NCI-H510A treated with DMSO at 0.1 percent for 48 hours (cell line): ENCODE measurements around the gene SGMS2.
"Not testable (repeated sequence)": the region's sequence is repeated elsewhere in the genome, so short reads cannot be mapped to it uniquely, and the experiment has no call there.

Experiments used
- DNase-seq: peaks from one replicate; lab custom pipeline; 2025; lab: John Stamatoyannopoulos, UW

The SGMS2 gene

DNA sequence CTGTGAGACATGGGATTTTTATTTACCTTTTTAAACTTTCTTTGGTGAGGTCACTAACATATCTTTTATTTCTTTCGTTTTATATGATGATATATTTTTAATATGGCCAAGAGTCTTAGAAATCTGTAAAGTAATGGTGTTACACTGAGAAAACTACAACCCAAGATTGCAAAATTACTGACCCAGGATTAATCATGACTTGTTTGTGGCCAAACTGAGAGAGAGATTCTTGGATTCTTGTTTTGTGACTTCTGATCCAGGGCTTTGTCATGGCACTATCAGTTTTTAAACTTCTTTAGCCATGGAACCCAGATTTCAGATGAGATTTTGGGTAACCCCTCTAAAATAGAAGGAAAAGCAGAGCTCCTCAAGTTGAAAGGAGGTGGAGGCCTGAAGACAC, 42.0 kb downstream of the SGMS2 start:
- DNase-seq: no peak

DNA sequence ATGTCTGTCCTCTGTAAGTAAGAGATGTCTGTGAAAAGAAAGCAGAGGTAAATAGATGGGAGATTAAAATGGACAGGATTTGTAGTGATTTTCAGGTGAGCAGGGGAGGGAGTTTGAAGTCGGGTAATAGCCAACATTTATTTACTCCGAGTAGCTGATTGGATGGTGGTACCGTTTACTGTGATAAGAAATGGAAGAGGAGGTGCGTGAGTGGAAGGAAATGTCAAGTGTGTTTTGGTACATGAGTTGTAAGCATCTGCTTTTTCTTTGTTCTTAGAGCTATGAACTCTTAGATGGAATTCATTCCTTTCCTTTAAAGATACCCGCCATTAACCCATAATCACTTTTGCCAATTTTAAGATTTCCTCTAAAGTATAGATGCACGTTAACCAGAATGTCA, 45.5 kb downstream of the SGMS2 start:
- DNase-seq: no peak

DNA sequence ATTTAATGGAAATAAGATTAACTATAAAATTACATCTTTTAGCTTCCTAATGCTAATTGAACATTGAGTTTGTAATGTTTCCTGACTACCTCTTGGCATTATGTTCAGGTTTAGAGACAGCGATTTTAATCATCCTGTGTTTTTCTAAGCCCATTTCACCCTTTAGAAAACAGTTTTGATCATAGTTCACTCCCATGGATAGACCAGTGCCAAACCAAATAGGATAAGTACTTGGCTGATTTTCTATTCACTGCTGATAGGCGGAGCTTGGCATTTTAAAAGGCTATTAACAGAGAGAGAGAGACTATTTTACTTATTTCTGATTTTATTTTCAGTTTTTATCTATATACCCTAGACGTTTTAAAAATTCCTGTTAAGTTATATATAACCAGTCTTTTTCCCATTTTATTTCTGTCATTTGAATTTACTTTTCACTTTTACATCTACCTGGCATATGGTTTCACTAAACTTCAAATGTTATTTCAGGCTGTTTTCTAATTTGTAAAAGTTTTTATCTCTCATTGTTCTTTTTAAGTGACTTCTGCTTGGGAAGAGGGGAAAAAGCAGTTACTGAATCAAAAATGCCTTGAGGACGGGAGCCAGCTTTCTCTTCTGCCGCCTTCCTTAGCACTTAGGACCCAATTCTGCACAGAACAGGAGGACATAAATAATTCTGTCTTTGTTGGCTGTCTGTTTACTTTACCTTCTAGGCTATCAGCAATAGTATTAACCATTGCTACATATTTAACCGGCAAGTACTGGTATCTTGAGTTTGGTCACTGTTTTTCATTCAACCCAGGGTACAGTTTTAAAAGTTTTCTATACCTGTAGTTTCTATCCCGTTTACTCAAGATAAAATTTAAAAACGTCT, 46.4 kb downstream of the SGMS2 start:
- DNase-seq: peak; percentile 38

DNA sequence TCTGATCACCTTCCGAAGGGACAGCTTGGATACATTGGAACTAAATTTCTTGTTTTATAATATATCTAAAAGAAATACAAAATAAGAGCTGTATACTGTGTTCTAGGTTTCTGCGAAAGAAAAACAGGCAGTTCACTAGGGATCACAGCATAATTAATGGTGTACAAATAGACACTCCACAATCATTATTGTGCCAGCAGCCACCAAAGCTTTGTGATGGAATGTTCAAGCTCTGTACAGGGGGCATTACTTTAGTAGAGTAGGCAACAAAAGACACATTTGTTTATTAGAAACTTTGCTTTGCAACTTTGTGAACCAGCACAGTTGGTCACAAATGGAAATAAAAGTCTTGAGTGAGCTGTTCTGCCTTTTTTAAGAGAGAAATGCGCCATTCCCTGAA, 49.3 kb downstream of the SGMS2 start:
- no peak for DNase-seq

DNA sequence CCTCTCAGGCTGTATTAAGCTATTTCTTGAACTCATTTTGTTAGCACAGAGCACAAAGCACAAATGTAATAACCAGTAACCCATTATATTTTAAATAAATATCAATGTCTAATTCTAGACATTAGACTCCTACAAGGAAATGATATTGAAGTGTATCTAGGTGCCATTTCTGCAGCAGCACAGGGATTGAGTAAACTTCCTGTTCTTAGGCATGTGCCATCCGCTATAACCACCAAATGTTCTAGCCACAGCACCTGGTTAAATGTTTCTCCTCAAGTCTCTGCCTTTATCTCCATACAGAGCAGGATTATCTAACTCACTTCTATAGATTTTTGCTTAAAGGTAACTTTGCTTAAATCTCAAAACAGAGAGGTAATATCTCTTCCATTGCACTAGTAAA, 51.4 kb downstream of the SGMS2 start:
- DNase-seq: no peak

DNA sequence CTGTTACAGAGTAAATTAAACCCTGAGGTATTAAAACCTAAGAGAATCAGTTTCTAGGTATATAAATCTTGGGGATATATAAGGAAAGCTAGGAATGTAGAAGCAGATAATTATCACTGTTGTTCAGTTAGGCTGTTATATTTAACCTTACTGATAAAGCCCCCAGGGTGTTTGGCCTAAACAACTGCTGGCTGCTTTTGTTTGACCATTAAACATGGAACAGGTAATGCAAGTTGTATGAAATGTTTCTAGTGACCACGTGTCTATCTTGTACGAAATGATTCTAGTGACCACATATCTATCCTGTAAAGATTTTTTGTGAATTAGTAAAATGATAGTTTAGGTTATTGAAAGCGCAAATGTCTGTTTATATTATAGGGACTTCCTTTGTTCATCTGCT, 52.6 kb downstream of the SGMS2 start:
- DNase-seq: no peak

DNA sequence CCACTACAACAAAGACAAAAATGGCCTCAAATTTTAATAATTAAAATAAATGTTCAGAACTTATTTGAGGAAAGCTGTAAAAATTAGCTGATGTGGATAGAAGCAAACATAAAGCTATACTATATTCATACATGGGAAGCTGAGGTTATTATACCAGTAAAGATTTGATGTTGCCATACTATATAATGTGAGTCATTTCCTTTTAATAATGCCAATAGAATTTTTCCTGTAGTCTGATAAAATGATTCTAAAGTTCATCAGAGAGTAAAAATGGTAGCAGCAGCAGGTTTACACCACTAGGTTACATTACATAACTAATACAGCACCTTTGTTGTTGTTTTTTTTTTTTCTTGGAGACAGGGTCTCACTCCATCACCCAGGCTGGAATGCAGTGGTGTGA, 61.1 kb downstream of the SGMS2 start:
- DNase-seq: no peak

DNA sequence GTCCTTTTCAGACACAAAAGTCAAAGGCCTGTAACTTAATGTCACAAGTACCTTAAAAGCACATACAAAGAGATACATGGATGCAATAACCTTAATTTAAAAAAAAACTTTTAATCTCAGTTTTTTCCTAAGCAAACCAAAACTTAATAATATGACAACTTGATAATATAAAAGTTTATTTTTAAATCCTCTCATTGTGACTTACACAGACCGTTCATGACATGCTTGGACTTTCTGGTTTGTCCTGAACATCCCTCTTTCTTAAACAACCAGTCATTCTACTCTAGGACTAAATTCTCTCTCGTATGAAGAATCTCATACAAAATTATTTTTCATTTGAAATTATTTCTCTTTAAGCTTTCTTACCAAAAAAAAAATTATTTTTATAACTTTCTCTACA, 63.5 kb downstream of the SGMS2 start:
- no peak for DNase-seq

DNA sequence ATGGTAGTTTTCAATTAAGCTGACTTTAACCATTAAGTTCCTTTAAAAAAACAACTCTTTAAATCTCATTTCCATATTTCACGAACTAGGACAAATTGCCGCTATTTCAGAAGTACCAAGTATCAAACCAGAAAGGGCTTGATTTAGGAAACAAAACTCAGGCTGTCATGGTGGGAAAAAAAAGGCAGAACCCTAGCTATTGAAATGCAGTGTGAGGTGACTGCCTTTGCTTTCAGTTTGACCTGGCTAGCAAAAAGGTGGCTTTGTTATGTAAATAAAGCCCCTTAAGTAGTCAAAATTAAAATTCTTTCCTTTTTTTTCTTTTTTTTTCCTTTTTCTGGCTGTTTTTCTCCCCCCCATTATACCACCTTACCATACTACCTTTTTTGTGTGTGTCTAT, 66.0 kb downstream of the SGMS2 start:
- no peak for DNase-seq

DNA sequence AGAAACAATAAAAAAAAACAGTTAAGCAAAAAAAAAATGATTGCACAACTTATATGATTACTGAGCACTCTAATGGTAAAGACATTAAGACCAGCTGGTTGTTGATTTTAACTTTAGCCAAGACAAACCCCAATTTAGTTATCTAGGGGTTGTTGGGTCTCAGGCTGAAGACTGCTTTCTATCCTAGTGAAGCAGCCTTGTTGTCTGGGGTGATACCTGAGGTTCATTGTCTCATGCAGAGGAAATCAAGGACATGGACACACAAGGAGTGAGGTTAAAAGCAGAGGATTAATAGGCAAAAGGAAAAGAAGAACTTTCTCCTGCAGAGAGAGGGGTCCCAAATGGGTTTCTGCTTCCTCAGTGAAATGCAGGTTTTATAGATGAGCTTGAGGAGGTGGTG, 66.6 kb downstream of the SGMS2 start:
- DNase-seq: no peak

DNA sequence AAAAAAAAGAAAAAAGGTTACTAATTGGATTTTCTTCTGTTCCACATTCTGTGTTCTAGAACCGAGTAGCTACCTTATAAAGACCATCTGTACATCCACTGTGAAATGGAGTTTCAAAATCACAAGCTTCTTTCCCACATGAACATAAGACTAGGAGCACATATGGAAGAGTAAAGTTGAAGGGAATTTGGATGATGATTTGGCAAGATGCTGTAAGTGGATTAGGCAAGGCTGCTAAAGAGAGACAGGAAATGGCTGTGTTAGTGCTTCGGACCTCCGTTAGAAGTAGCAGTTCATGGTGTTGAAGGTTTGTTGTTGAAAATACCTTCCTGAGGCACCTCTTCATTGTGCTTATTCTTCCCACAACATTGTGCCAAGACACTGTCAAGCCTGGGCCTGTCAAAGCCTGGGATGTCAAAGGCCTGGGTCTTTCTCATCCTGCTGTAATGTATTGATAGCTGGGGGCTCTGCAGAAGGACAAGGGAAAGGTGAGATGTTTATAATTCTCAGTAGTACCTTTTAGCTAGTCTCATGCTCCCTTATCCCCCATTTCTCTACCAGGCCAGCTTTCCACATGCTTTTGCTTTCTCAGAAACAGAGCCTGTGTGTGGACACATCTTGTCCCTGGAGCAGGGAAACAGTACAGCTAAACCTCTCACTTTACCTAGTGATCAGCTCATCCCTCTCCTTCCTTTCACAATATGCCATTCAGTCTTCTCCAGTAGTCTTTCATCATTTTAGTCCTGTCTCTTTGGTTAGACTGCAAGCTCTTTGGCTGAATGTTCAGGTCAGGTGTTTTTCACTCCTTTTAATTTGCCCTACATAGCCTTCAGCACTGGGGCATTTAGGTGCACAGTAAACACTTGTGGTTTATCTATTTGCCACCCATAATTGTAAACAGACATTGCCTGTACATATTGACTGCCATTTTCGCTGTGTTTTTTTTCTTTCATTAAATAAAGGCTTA, 68.7 kb downstream of the SGMS2 start:
- no peak for DNase-seq

DNA sequence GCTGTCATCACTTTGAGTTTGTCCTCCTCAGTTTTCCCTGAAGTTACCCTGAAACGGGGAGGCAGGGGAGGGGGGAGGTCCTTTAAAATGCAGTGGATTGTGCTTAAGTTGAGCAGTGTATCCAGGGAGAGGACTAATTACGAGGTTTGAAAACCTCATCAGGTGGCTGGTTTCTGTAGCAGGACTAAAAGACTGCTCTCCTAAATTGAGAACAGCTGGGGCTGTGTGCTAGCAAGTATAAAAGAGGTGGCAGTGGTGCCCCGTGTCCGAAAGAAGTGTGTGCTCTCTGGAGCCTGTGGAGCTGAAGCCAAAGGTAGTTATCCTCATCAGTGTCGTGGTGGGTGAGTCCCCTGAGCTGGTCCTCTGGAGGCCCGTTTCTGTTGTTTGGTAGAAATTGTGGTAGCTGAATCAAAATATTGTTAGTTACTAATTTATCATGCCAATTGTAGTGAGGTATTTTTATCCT, 69.4 kb downstream of the SGMS2 start:
- no peak for DNase-seq

DNA sequence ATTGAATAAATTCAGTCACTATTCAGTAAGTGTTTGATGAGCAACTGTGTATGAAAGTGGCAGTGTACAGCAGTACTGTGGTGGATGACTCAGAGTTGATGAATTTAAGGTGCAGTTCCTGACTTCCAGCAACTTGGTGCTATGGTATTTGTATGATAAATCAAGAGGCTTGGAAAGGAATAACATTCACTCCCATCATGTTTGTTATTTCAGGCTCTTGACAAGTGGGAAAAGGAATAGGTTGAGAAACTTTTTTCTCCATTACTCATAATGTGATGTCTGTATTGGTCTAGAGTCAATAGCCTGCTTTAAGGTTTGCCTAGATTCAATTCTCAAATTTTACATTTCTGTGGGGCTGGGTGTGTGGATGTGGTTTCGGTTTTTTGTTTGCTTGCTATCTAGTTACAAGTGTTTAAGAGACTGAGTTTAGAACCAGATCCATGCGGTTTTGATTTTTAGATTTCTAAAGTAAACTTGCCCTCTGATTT, 71.5 kb downstream of the SGMS2 start:
- DNase-seq: no peak

DNA sequence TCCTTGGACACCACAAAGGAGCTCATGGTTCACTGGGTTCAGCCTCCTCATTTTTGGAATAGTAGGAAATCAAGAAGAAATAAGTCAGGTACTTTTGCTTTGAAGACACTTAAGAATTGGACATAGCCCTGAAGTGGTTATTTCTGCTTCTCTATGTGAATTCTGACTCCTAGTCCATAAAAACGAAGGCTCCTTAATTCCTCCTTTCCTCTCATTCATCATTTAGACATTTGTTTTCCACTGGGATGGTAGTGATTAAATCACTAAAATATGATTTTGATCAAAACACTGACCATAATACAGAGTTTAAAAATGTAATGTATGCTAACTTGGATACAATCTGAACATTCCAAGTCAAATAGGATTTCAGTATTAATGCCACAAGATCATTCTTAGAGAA, 71.9 kb downstream of the SGMS2 start:
- no peak for DNase-seq

DNA sequence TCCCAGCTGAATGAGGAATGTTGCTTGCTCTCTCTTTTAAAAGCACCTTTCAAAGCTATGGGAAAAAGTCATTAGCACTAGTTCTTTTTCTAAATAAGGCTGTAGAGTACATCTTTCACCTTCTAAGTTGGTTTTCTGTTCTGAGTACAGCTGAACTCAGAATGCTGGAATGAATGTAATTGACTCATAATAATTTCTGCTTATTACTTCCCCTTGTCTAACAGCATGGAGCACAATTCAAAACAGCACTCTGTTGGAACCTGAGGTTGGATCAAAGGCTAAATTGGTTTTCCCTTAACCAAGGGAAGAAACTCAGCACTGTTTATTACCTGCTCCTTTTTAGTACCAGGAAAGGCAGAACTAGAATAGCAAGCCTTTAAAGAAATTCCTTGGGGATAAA, 73.1 kb downstream of the SGMS2 start:
- no peak for DNase-seq

DNA sequence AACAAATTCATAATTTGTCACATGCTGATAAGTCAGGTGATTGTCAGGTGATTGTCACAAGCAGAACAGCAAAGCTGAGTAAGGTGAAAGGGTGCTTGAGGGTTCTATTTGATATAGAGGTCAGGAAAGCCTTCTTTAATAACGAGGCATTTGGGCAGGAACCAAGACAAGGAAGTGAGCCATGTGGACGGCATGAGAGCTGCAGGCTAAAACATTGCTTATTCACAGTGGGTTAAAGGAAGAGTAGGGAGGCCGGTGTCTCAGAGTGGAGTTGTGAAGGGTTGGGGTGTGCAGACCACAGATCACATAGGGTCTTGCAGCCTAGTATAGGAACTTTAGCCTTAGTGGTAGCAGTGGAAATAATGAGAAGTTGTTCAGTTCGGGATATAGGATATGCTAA, 75.3 kb downstream of the SGMS2 start:
- no peak for DNase-seq

DNA sequence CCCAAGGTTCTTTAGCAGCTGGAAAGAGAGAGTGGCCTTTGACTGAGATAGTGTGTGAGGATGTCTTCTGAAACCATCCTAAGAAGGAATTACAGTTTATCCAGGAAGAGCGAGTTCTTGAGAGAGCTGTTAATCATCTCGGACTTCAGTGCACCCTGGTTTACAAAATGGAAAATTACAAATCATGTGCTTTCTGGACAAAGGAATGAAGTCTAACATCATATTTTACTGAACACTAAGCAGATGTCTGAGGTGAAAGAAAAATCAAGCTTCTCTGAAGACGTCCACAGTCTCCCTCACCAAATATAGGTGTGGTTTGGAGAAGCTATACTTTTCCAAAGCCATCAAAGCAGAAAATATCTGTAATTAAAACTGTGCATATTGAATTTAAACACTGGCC, 75.8 kb downstream of the SGMS2 start:
- DNase-seq: no peak

DNA sequence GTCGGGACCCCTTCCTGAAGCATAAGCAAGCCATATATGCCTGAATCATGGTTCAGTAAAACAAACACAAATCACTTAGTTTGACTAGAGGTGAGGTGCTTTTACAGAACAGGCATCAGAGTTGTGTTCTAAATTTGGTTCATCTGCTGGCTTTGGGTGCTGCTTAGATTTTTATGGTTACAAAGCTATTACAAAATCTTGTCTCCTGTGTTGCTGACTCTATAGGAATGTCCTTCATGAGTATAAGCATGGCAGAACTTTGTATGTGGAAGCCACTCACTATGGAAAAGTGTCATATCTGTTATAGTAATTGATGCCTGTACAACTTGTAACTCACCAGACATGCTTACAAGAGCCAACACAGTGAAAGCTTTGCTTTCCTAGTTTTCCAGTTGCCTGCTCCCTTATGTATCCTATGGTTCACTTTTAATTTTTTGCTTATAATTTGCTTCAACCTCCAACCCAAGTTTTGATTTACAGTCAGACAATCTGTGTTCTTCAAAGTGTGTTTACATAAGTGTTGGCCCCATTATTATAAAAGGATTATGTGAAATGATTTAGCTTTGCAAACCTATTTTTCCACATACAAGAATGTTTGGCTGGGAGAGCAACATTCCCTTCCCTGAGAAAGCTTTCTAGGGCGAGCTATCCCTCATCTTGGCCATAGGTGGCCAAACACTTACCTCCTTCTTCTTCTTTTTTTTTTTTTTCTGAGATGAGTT, 76.6 kb downstream of the SGMS2 start:
- no peak for DNase-seq

DNA sequence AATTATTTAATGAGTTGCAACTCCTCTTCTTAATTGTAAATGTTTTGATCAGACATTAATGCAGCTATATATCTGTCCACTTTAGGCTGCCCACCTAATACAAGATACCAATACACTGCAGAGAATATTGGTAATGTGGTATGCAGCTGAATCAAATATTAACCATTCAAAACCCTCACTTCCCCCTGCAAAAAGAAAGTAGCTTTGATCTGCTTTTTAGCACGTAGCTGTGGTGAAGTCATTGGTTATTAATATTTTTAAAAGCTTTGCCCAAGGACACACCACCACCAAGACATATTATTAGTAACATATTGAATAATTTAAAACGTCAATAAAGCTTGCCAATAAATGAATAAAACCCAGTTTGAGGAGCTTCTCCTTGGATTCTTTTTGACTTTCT, 78.0 kb downstream of the SGMS2 start:
- DNase-seq: no peak

DNA sequence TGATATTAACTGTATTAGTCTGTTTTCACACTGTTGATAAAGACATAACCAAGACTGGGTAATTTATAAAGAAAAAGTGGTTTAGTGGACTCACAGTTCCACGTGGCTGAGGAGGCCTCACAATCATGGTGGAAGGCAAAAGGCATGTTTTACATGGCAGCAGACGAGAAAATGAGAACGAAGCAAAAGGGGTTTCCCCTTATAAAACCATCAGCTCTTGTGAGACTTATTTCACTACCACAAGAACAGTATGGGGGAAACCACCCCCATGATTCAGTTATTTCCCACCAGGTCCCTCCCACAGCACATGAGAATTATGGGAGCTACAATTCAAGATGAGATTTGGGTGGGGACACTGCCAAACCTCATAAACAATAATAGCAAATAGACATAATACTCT, 80.3 kb downstream of the SGMS2 start:
- not testable (repeated sequence) for DNase-seq

DNA sequence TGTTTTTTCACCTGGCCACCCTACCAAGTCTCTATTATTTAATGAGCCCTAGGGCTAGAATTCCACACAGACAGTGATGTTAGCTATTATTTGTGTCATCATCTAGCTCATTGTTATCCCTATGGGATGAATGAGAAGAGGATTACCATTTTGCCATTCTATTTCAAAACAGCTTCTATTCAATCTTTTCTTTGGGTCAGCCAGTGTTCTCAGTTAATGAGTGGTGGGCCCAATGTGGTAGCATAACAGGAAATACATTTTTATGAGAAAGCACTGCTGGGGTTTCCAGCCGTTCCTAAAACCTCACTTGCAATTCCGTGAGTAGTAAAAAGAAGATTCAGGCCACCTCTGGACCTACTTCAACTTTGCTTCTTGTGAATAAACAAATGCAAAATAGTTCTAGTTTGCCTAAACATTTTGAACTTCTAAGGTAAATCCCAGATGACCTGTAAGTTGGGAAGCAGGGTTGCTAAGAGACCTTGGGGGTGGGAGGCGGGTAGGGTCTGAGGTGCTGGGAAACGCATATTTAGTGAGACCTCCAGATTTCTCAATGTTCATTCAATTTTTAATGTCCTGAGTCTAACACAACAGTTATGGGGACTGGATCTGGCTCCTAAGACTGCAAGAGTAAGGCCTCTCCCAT, 81.8 kb downstream of the SGMS2 start:
- no peak for DNase-seq

DNA sequence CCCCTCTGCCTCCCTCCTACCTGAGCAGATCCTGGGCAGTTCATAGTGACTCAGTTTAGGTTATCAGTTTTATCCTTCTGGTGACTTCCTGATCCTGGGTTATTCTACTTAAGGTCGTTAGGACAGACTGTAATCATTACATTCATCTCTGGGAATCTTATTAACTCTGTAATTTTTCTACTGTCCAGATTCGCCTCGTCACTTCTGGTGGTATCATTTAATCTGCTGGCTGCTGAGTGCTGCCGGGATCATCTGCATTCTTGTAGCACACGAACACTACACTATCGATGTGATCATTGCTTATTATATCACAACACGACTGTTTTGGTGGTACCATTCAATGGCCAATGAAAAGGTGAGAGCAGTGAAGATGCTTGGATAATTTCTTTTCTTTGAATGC, 83.6 kb downstream of the SGMS2 start:
- no peak for DNase-seq
